PFSK-1 (cell line): Measurements from ENCODE around the gene BANP.

Source experiments
- FOXP2 ChIP-seq: optimal IDR thresholded peaks from 2 replicates; pipeline ENCODE3; 2011; ENCODE audit warnings: borderline replicate concordance, control low read depth, inconsistent platforms; ENCODE audit not compliant: insufficient read depth; ENCODE audit errors: extremely low read length, extremely low read depth
- POLR2AphosphoS5 ChIP-seq: IDR thresholded peaks from 2 replicates; pipeline ENCODE4 v1.6.1; 2012; ENCODE audit warnings: low read depth, mild to moderate bottlenecking, control low read depth, low read length, moderate library complexity
- REST ChIP-seq, 2 experiments: IDR thresholded peaks; 2 replicates each; pipeline versions ENCODE4 v1.6.1 to v1.8.0; 2011 to 2012; ENCODE audit warnings: low read depth in 2 of 2, low read length in 2 of 2, control low read depth in 1 of 2, inconsistent platforms in 1 of 2, mild to moderate bottlenecking in 1 of 2, moderate library complexity in 1 of 2; ENCODE audit not compliant: insufficient read depth in 1 of 2
- SIN3A ChIP-seq: IDR thresholded peaks from 2 replicates; pipeline ENCODE4 v1.6.1; 2012; ENCODE audit warnings: mild to moderate bottlenecking, low read length, moderate library complexity, borderline replicate concordance; ENCODE audit not compliant: insufficient read depth
- TAF1 ChIP-seq: IDR thresholded peaks from 2 replicates; pipeline ENCODE4 v1.6.1; 2012; ENCODE audit warnings: low read length, control low read depth, borderline replicate concordance; ENCODE audit not compliant: insufficient read depth

The BANP gene

GRCh38 chr16:87973717-87974116 lies 22.5 kb downstream of the BANP start:
- TF ChIP-seq REST (IDR thresholded peaks at IDR 0.05; ENCODE audit: insufficient read depth in 1 of 2, low read depth in 2 of 2, low read length in 2 of 2) (no peak), POLR2AphosphoS5 (no peak), TAF1 (no peak), FOXP2 (no peak), SIN3A (no peak)

GRCh38 chr16:87974178-87974577 lies 22.9 kb downstream of the BANP start:
- TF ChIP-seq TAF1, result no peak
- TF ChIP-seq FOXP2, result no peak
- no peak for TF ChIP-seq POLR2AphosphoS5
- TF ChIP-seq REST (IDR thresholded peaks at IDR 0.05; ENCODE audit: insufficient read depth in 1 of 2, low read depth in 2 of 2, low read length in 2 of 2), result no peak
- no peak for TF ChIP-seq SIN3A

GRCh38 chr16:87976665-87977064 lies 25.4 kb downstream of the BANP start:
- TF ChIP-seq FOXP2, result no peak
- TF ChIP-seq TAF1, result no peak
- TF ChIP-seq REST (IDR thresholded peaks at IDR 0.05; ENCODE audit: insufficient read depth in 1 of 2, low read depth in 2 of 2, low read length in 2 of 2), result no peak
- TF ChIP-seq SIN3A, result no peak
- no peak for TF ChIP-seq POLR2AphosphoS5

- TF ChIP-seq POLR2AphosphoS5 (no peak), SIN3A (no peak), FOXP2 (no peak), REST (IDR thresholded peaks at IDR 0.05; ENCODE audit: insufficient read depth in 1 of 2, low read depth in 2 of 2, low read length in 2 of 2) (no peak), TAF1 (no peak)
Observed at GRCh38 chr16:87978127-87978526, 26.9 kb downstream of the BANP start.

- TF ChIP-seq POLR2AphosphoS5, result no peak
- TF ChIP-seq SIN3A, result no peak
- no peak for TF ChIP-seq TAF1
- TF ChIP-seq REST (IDR thresholded peaks at IDR 0.05; ENCODE audit: insufficient read depth in 1 of 2, low read depth in 2 of 2, low read length in 2 of 2), result no peak
- no peak for TF ChIP-seq FOXP2
Observed at GRCh38 chr16:87979352-87979751, 28.1 kb downstream of the BANP start.
